ENCODE measurements around the gene RNF227.
"Not testable (repeated sequence)": the region's sequence is repeated elsewhere in the genome, so short reads cannot be mapped to it uniquely, and the experiment has no call there.

Gene RNF227

DNA sequence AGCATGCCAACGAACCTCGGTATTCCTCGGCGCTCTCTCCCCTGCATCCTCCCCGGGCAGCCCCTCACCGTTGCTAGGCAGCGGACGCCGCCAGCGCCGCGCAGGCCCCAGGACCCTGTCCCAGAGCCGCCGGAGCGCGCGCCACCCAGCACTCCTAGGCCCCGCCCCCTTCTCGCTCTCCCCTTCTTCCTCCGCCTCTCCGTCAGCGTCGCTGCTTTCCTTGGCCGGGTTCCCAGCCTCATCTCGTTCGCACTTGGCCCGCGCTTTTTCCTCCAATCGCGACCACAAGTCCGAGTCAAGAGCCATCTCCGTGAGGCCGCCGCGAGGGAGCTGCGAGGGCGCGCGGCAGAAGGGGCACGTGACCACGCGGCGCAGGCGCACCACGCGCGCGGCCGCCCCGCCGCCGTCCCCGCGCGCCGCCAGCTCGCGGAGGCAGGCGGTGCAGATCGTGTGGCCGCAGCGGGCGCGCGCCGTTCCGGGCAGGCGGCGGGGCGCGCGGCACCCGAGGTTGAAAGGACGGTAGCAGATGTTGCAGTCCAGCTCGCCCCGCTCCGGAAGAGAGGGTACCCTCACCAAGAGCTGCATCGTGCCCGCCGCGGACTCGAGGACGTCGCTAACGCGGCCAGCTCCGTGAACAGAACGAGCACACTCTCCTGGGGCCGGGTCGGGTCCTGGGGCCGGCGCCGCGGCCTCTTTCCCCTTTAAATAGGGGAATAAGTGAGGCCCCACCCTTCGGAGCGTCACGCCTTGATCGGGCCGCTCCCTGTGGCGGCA, at the start of gene RNF227:
RNF227 (minus strand) TSS at position 679 of the 774 bp plus-strand sequence; CDS start at position 585, 94 bp downstream.
- Histone ChIP-seq H3K36me3 (ENCODE audit: insufficient read depth, low read length) (peaks cover 15% of the 10 kb centered on the region), H3K9me3 (ENCODE audit: low read length) (no peaks in the 10 kb centered on the region), H3K27me3 (ENCODE audit: insufficient read depth, low read length) (no peaks in the 10 kb centered on the region), H3K4me3 (ENCODE audit: low read length) (peak within 1 kb of the TSS; percentile 71), H3K4me1 (ENCODE audit: insufficient read depth, low read length) (peaks cover 10% of the 10 kb centered on the region), H2AFZ (ENCODE audit: low read depth, low read length) (peak within 1 kb of the TSS; percentile 73)

DNA sequence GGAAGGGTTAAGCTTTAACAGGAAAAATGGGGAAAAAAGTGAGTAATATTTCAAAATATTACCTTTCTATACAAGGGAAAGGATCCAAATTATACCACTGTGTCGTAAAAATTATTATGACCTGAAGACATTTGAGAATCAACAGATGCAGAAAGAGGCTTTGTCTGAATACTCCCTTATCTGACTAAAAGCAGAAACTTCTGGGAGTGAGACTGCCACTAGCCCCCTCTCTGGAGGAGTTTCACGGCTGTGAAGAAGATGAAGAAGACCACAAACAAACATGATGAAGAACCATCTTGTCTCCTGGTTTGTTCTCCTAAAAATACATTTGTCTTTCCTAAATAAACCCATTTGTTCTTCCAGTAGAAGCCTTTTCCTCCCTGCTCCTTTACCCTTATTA, 45.3 kb upstream of the RNF227 start:
- no peaks in the 10 kb centered on the region for H3K36me3 ChIP-seq (ENCODE audit: insufficient read depth, low read length)
- H3K9me3 ChIP-seq (ENCODE audit: low read length) = no peaks in the 10 kb centered on the region
- no peaks in the 10 kb centered on the region for H3K27me3 ChIP-seq (ENCODE audit: insufficient read depth, low read length)
- H3K4me3 ChIP-seq (ENCODE audit: low read length) = no peak overlapping the region
- H2AFZ ChIP-seq (ENCODE audit: low read depth, low read length) = no peak overlapping the region
- no peaks in the 10 kb centered on the region for H3K4me1 ChIP-seq (ENCODE audit: insufficient read depth, low read length)

DNA sequence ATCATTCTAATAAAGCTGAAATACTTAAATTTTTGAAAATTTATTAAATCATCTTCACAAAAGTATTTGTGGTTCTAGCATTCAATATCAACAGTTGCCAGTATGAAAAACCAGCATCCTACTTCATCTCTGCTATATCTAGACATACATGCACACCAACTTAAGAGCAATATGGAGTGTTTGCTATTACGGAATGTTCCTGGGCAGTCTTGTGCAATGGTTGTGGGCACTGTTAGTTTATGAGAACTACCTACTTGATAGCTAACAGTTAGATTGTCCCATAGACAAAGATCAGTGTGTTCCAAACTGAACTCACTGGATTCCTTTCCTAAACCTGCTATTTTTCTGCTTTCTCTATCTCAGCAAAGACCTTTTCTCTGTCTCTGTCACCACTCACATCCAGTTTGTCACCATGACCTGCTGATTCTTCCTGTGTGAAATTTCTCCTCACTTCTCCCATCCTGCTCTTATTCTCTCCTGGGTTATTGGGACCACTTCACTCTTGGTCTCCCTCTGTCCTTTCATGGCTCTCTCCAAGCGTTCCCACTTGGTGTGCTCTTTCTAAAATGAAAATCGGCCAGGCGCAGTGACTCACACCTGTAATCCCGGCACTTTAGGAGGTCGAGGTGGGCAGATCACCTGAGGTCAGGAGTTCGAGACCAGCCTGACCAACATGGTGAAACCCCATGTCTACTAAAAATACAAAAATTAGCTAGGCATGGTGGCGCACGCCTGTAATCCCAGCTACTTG, 43.6 kb upstream of the RNF227 start:
- H3K9me3 ChIP-seq (ENCODE audit: low read length) = no peaks in the 10 kb centered on the region
- H3K4me3 ChIP-seq (ENCODE audit: low read length) = no peak overlapping the region
- H3K36me3 ChIP-seq (ENCODE audit: insufficient read depth, low read length) = no peaks in the 10 kb centered on the region
- no peaks in the 10 kb centered on the region for H3K4me1 ChIP-seq (ENCODE audit: insufficient read depth, low read length)
- no peak overlapping the region for H2AFZ ChIP-seq (ENCODE audit: low read depth, low read length)
- H3K27me3 ChIP-seq (ENCODE audit: insufficient read depth, low read length) = no peaks in the 10 kb centered on the region

DNA sequence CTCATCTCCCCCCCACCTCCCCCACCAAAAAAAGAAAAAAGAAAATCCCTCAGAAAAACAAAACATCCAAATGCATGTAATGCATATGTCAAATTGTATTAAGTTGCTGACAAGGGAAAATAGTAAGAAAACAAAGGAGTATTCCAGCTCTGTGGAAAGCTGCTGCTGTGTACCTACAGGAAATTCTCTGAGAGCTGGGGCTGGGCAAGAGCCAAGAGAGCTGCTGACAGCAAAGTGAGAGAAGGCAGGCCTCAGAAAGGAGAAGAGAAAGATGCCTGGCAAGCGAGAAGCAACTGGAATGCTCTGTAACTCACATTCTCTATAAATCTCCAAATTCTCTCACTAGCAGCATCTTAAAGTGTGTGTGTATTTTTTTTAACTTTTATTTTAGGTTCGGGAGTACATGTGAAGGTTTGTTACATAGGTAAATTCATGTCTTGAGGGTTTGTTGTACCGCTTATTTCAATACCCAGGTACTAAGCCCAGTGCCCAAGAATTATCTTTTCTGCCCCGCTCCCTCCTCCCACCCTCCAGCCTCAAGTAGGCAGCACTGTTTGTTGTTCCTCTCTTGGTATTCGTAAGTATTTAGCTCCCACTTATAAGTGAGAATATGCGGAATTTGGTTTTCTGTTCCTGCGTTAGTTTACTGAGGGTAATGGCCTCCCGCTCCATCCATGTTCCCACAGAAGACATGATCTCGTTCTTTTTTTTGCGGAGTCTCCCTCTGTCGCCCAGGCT, 40.3 kb upstream of the RNF227 start:
- Histone ChIP-seq H3K9me3 (ENCODE audit: low read length) (no peaks in the 10 kb centered on the region), H3K4me1 (ENCODE audit: insufficient read depth, low read length) (no peaks in the 10 kb centered on the region), H3K27me3 (ENCODE audit: insufficient read depth, low read length) (no peaks in the 10 kb centered on the region), H2AFZ (ENCODE audit: low read depth, low read length) (no peak overlapping the region), H3K36me3 (ENCODE audit: insufficient read depth, low read length) (no peaks in the 10 kb centered on the region), H3K4me3 (ENCODE audit: low read length) (no peak overlapping the region)

GRCh38 chr17:7955414-7956227, 39.5 kb upstream of the RNF227 start:
- H3K36me3 ChIP-seq (ENCODE audit: insufficient read depth, low read length) = no peaks in the 10 kb centered on the region
- H2AFZ ChIP-seq (ENCODE audit: low read depth, low read length) = no peak overlapping the region
- H3K9me3 ChIP-seq (ENCODE audit: low read length) = no peaks in the 10 kb centered on the region
- no peaks in the 10 kb centered on the region for H3K27me3 ChIP-seq (ENCODE audit: insufficient read depth, low read length)
- no peaks in the 10 kb centered on the region for H3K4me1 ChIP-seq (ENCODE audit: insufficient read depth, low read length)
- H3K4me3 ChIP-seq (ENCODE audit: low read length) = no peak overlapping the region

DNA sequence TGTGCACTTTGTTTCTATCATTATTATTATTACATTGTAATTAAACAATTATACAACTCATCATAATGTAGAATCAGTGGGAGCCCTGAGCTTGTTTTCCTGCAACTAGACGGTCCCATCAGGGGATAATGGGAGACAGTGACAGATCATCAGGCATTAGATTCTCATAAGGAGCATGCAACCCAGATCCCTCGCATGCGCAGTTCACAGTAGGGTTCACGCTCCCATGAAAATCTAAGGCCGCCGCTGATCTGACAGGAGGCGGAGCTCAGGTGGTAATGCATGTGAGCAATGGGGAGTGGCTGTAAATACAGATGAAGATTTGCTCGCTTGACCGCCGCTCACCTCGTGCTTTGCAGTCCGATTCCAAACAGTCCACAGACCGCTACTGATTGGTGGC, 37.2 kb upstream of the RNF227 start:
- peaks cover 19% of the 10 kb centered on the region for H3K36me3 ChIP-seq (ENCODE audit: insufficient read depth, low read length)
- H3K27me3 ChIP-seq (ENCODE audit: insufficient read depth, low read length); H3K4me1 ChIP-seq (ENCODE audit: insufficient read depth, low read length); H2AFZ ChIP-seq (ENCODE audit: low read depth, low read length); H3K4me3 ChIP-seq (ENCODE audit: low read length); H3K9me3 ChIP-seq (ENCODE audit: low read length): not testable (repeated sequence)

- Histone ChIP-seq H3K27me3 (ENCODE audit: insufficient read depth, low read length) (no peaks in the 10 kb centered on the region), H3K4me3 (ENCODE audit: low read length) (no peak overlapping the region), H3K4me1 (ENCODE audit: insufficient read depth, low read length) (no peaks in the 10 kb centered on the region), H2AFZ (ENCODE audit: low read depth, low read length) (no peak overlapping the region), H3K9me3 (ENCODE audit: low read length) (no peaks in the 10 kb centered on the region), H3K36me3 (ENCODE audit: insufficient read depth, low read length) (peaks cover 36% of the 10 kb centered on the region)
Measured at GRCh38 chr17:7951143-7951792, 35.2 kb upstream of the RNF227 start.

GRCh38 chr17:7950578-7950977, 34.5 kb upstream of the RNF227 start:
- Histone ChIP-seq H3K27me3 (ENCODE audit: insufficient read depth, low read length) (no peaks in the 10 kb centered on the region), H2AFZ (ENCODE audit: low read depth, low read length) (no peak overlapping the region), H3K4me3 (ENCODE audit: low read length) (no peak overlapping the region), H3K4me1 (ENCODE audit: insufficient read depth, low read length) (no peaks in the 10 kb centered on the region), H3K9me3 (ENCODE audit: low read length) (no peaks in the 10 kb centered on the region), H3K36me3 (ENCODE audit: insufficient read depth, low read length) (peaks cover 43% of the 10 kb centered on the region)

DNA sequence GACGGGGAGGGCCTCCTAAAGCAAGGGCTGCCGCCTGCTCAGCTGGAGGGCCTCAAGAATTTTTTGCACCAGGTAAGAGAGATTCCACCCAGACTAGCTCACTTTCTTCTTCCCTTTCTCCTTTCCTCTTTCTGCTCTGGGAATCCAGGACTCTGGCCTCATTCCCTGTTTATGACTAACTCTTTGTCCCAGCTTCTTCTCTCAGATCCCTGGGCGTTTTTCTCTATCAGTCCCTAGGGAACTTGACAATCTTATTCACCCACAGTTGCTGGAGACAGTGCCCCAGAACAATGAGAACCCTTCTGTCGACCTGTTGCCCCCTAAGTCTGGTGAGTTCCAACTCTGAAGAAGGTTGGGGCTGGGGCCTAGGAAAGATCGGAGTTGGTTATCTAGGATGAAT, 31.6 kb upstream of the RNF227 start:
- Histone ChIP-seq H3K4me1 (ENCODE audit: insufficient read depth, low read length) (no peaks in the 10 kb centered on the region), H2AFZ (ENCODE audit: low read depth, low read length) (no peak overlapping the region), H3K27me3 (ENCODE audit: insufficient read depth, low read length) (no peaks in the 10 kb centered on the region), H3K9me3 (ENCODE audit: low read length) (no peaks in the 10 kb centered on the region), H3K36me3 (ENCODE audit: insufficient read depth, low read length) (peaks cover 68% of the 10 kb centered on the region), H3K4me3 (ENCODE audit: low read length) (no peak overlapping the region)

DNA sequence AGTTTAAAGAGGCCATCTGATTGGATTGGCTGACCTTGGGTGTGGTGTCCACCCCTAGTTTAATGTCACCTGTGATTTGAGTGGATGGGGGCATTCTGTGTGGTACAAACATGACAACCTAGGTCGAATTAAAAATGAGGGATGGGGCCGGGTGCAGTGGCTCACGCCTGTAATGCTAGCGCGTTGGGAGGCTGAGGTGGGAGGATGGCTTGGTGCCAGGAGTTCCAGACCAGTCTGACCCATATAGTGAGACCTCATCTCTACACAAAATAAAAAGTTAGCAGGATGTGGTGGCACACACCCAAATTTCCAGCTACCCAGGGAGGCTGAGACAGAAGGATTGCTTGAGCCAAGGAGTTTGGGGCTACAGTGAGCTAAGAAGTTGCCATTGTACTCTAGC, 30.4 kb upstream of the RNF227 start:
- no peak overlapping the region for H2AFZ ChIP-seq (ENCODE audit: low read depth, low read length)
- H3K36me3 ChIP-seq (ENCODE audit: insufficient read depth, low read length) = peaks cover 75% of the 10 kb centered on the region
- no peaks in the 10 kb centered on the region for H3K4me1 ChIP-seq (ENCODE audit: insufficient read depth, low read length)
- no peak overlapping the region for H3K4me3 ChIP-seq (ENCODE audit: low read length)
- H3K27me3 ChIP-seq (ENCODE audit: insufficient read depth, low read length) = no peaks in the 10 kb centered on the region
- no peaks in the 10 kb centered on the region for H3K9me3 ChIP-seq (ENCODE audit: low read length)

GRCh38 chr17:7945651-7946050, 29.6 kb upstream of the RNF227 start:
- Histone ChIP-seq H3K4me3 (ENCODE audit: low read length) (no peak overlapping the region), H3K4me1 (ENCODE audit: insufficient read depth, low read length) (no peaks in the 10 kb centered on the region), H3K9me3 (ENCODE audit: low read length) (no peaks in the 10 kb centered on the region), H3K27me3 (ENCODE audit: insufficient read depth, low read length) (no peaks in the 10 kb centered on the region), H2AFZ (ENCODE audit: low read depth, low read length) (no peak overlapping the region), H3K36me3 (ENCODE audit: insufficient read depth, low read length) (peaks cover 83% of the 10 kb centered on the region)

GRCh38 chr17:7944326-7944725, 28.2 kb upstream of the RNF227 start:
- Histone ChIP-seq H3K27me3 (ENCODE audit: insufficient read depth, low read length) (no peaks in the 10 kb centered on the region), H3K9me3 (ENCODE audit: low read length) (no peaks in the 10 kb centered on the region), H3K4me3 (ENCODE audit: low read length) (no peak overlapping the region), H3K4me1 (ENCODE audit: insufficient read depth, low read length) (no peaks in the 10 kb centered on the region), H3K36me3 (ENCODE audit: insufficient read depth, low read length) (peaks cover 86% of the 10 kb centered on the region), H2AFZ (ENCODE audit: low read depth, low read length) (no peak overlapping the region)
